ENCODE results near the gene SAYSD1.
"Not testable (repeated sequence)": the region's sequence is repeated elsewhere in the genome, so short reads cannot be mapped to it uniquely, and the experiment has no call there.

The SAYSD1 gene, protein sequence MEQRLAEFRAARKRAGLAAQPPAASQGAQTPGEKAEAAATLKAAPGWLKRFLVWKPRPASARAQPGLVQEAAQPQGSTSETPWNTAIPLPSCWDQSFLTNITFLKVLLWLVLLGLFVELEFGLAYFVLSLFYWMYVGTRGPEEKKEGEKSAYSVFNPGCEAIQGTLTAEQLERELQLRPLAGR

DNA sequence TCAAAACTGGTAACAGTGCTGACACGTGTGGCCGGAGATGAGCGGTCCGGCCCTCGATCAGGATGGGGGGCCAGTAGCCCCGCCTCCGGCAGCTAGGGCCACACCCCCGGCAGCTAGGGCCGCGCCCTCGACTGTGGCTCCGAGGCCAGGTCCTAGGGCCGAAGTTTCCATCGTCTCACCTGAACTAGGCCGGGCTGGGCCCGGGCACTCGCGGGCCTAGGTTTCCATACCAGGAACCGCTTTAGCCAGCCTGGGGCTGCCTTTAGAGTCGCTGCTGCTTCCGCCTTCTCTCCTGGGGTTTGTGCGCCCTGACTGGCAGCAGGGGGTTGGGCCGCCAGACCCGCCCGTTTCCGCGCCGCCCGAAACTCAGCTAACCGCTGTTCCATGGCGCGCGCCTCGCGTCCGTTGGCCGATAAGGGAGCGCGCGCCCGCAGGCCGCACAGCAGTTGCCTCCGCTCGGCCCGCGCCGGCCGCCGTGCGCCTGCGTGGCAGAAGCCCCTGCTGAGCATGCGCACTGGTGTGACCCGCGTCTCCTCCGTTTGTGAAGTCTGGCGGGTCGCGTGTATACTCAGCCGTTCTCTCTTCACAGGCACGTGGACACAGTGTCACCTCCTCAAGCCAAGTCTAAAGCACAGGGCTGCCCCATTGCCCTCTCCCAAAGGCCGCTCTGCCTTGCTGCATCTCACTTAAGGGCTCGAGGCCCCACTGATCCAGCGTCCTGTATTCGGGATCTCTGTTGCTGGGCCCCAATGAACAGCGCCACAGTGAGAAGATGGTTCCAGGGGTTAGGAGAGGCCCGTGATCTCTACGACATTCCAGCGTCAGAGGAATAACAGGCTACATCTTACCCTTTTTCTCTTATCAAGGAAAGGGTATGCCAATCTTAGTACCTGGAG, at the start of gene SAYSD1:
SAYSD1 (minus strand) TSS at position 483 of the 896 bp plus-strand sequence; CDS start at position 386, 97 bp downstream.
- peak; percentile 90 for DNase-seq

DNA sequence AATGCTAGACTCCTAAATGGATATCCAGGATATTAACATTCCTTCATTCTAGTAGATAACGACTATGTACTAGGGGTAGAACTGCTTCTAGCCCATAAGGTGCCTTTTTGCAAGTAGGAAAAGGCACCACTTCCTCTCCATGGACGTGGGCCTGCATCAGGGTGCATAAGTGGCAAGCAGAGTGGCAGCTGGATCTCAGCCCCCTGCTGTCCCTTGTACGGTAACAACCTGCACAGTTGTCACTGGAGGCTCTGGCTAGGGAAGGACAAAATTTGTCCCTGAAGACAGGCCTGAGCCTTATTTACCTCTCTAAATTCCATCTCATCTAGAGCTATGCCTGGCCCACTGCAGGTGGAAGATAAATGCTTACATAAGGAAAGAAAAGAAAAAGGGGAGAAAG, 42.5 kb upstream of the SAYSD1 start:
- no peak for DNase-seq

DNA sequence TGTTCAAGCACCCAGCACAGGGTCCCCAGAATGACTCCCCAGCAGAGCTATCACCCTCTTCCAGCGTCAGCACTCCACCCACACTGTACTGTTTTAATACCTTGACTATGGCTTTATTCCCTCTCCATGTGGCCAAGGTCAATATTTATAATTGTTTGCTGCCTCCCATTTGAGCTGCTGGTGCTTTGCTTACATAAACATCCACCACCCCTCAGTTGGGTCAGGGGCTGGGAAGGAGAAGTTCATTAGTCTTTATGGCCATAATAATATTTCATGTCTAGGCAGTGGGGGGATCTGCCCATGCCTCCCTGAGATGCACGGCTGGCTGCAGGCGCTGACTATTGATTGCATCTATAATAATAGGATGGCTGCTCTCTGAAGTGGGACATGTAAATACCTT, 41.8 kb upstream of the SAYSD1 start:
- no peak for DNase-seq

DNA sequence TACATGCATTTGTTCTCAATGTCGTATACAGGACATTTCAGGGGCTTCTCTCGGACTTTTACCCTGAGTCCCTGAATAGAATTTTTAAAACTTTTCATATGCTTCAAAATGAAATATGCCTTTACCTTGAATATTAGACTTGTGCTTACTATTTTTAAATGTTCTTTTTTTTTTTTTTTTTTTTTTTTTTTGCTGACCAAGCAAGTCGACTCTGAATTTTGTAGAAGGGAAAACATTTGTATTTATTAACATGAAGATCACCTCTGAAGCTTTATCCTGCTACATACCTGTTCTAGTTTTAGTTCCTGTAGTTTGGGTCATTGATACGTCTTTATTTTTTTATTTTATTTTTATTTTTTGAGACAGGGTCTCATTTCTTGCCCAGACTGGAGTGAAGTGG, 39.7 kb upstream of the SAYSD1 start:
- no peak for DNase-seq

DNA sequence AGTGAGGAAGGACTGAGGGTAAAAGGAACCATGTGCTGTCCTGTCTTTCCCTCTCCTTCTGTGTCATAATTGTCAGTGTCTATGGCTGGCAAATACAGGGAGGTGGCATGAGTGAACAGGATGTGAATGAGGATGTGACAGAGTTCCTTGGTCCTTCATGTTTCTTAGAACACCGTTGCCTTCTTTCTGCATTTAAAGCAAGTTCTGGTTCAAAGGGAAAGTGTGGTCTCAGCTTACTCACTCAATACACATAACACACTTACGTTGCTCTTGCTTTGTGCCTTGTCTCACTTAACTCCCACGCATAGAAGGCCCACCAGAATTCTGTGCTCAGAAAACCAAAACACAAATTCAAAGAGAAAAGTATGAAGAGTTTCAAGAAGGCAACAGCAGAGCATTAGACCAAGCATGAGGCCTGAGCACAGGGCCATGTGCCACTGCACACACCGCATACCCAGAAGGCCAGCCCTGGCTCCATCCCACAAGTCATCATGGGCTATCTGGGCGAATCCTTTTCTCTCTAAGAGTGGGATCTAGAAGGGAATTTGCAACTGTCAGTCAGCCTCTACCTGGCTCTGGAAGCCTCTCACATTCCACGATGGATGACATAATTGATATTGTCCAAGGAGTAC, 38.9 kb upstream of the SAYSD1 start:
- DNase-seq = no peak

GRCh38 chr6:39152262-39152661, 37.3 kb upstream of the SAYSD1 start:
- no peak for DNase-seq

DNA sequence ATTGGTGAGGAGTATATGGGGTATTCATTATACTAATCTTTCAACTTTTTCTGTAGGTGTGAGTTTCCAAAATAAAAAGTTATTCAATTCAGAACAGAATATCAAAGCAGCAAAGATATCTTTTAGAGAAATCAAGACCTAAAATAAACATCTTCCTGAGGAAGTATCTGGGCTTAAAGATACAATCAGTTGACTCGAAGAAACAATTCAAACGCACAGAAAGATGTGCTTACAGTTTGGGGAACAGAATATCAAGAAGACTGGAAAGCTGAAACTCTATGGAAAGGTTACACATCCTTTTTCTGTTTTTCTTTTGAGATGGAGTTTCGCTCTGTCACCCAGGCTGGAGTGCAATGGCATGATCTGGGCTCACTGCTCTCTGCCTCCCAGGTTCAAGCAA, 36.2 kb upstream of the SAYSD1 start:
- no peak for DNase-seq

GRCh38 chr6:39144481-39145173, 29.6 kb upstream of the SAYSD1 start:
- DNase-seq = no peak

DNA sequence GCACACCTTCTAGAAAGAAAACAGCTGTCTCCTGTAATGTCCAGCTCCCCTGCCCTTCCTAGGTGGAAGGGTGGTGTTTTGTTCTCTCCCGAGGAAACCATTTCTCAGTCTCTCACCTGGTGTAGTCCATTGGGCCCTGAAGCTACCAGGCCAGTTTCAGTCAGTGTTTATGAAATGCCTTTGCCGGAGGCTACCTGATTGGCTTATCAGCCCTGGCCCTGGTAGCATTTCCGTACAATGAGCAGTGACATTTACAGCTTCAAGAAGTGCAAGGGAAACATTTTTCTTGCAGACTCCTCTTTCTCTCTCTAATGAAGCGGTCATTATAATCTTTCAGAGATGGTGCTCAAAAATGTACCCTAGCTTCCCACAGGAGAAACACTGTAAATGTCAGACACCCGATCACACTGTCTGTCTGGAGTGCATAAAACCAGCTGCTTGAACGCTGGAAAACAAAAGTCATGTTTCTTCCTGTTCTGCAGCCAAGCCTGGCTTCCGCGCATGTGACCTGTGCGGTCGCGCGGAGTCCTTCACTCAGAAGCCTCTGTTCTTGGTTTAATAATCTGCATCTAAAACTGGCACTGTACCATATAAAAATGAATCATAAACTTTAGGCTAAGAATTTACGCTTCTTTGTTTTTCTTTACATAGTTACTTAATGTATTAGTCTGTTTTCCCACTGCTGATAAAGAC, 28.4 kb upstream of the SAYSD1 start:
- DNase-seq = no peak

DNA sequence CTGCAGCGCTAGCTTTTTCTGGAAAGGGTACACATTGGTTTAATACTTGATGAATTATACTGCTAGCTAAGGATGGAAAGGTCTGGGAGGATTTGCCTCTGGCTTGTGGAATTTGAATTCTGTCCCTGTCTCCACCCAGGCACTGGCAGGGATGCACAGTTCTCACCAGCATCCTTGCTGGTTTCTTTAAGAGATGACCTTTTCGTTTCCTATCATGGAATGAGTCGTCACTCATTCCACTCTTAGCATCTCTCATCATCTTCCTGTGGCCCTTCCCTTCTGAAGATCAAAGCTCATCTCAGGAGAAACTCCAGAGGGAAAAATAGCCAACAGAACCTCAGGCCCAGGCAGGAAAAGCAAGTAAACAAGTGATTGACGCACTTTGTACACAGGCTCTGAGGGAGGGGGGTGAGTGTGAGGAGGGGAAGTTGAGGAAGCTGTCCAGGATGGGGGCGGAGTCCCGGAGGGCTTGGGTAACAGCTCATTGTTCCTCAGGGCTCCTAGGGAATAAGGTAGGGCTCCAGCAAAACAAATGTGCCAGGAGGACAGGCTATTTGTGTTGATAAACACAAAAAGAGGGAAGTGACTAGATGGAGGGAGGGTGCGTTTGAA, 25.7 kb upstream of the SAYSD1 start:
- no peak for DNase-seq

DNA sequence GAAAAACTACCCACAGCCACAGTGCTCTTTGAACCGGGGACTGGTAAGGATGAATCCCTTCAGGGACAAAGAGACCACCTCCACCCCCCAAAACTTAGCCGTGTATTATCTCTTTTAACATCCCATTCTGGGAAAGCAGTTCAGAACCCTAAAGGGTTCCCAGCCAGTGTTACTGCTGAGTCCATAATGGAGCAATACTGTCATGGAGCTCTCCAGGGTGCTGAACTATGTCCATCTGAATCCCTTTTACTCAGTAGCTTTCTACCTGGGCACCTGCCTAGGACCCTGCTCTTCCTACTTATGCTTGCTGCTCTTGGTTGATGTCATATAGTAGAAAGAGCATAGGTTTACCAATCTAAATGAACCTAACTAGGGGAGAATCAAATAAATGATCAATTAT, 22.3 kb upstream of the SAYSD1 start:
- peak; percentile 19 for DNase-seq

DNA sequence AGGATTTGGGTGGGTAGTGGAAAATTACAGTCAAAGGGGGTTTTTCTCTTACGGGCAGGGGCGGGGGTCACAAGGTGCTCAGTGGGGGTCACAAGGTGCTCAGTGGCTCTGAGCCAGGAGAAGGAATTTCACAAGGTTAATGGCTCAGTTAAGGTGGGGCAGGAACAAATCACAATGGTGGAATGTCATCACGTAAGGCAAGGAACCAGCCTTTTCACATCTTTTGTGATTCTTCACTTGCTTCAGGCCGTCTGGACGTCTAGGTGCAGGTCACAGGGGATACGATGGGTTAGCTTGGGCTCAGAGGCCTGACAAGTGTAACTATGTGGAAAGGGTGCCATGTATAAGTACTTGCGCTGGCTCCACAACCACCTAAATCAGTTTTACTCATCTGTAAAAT, 21.2 kb upstream of the SAYSD1 start:
- DNase-seq = not testable (repeated sequence)

DNA sequence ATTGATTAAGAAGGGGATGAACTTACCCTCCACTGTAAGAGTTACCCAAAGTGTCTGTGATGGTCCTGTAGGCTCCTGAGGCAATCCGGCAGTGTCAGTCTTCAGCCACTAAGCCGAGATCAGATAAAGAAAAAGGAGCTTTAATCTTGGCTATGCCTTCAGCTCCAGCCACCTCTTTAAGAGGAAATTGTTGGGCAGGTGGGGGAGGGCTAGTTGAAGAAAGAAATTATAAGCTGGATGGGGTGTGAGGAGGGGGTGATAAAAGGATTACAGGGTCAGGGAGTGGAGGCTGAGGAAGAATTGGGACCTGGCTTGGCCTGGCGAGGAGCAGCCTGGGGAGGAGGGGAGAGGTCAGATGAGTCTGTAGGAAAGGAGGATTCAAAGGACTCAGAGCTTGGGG, 19.8 kb upstream of the SAYSD1 start:
- not testable (repeated sequence) for DNase-seq

DNA sequence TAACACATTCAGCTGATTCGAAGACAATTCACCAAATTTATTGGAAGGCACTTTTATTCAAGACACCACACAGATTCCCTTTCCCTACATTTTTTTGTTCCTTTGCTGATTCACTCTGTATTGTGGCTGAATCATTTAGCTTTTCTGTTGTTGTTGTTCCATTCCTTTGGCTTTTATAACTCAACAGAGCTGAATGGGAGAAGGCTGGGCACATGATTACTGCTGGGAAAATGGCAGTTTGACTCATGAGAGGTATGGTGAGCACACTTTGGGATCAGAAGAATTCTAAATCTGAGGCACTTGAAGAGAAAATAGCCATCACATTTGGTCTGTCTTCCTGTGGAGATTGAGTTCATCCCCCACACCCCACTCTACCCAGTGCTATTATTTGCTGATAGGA, 15.7 kb upstream of the SAYSD1 start:
- no peak for DNase-seq

DNA sequence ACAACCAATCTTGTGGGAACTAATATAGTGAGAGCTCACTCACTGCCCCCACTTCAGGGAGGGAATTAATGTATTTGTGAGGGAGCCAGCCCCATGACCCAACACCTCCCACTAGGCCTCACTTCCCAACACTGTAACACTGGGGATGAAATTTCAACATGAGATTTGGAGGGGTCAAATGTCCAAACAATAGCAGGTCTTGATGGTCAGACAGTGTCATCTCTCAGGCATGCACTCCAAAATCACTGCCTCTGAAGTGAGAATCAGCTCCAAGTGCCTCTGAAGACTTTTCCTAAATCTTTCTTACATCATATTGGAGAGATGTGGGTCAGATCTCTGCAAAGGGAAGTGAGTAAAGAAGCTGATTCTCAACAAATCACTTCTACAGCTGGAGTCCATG, 13.8 kb upstream of the SAYSD1 start:
- DNase-seq = no peak

- peak; percentile 3 for DNase-seq
These were observed 13.1 kb upstream of the SAYSD1 start for GRCh38 chr6:39128106-39128505.

DNA sequence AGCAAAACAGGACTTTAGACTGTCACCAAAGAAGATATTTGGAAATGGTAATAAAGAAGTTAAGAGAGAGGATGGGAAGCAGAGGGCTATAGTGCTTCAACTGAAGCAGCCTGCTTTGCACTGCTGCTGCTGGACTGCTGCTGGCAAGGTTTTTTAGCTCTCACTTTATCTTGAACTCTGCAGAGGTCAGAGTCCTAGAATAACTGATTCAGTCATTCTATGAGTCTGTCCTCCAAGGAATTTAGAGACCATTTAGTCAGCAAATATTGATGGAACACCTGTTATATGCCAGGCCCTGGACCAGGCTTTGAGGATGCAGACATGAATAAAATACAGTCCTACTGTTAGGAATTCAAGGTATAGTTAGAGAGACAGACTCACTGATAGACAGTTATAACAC, 9.1 kb upstream of the SAYSD1 start:
- DNase-seq = no peak

- no peak for DNase-seq
These were observed 3.9 kb upstream of the SAYSD1 start for GRCh38 chr6:39118921-39119320.

DNA sequence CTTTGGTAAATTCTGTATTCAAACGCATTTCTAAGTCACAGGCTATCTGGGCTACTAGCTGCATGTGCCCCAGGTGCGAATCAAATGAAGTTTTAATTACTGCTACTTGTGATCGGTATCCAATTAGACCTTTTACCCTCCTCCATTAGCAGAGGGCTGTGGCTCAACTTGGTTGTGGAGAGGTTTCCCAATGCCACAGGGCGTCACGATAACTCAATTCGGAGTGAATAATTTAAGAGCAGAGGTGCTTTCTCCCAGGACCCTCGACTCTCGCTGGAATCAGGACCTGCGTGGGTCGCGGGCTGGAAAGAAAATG, 640 bp downstream of the SAYSD1 start:
- no peak for DNase-seq

DNA sequence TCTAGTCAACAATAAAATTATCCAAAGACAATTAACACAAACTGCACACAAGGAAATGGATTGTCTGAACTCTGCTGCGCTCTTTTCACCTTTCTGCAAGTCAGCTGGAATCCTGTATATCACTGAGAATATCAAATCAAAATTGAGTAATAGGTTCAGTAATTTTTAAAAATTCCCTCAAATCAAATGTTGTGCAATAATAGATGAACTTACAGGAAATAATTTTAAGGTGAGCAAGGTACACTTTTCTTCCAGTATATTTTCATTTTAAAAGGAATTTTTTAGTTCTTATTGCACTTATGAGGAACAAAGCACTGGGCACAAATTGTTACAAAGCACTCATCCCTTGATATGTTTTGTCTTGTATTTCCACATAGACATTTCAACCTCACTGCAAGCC, 1.2 kb downstream of the SAYSD1 start:
- no peak for DNase-seq

DNA sequence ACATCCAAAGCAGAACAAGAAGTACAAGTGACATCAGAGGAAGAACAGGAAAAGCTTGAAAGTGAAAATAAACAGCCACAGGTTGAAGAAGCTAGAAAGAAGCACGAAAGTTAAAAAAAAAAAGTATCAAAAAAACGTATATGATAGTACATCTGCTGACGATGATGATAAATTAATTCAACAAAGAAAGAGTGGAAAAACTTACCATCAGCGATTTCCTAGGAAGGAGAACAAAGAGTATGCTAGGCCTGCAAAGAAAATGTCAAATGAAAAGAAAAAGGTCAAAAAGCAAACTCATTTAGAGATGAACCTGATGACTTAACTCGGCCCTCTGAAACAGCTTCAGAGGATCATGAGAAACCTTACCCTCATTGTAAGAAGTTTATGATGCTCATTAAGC, 3.7 kb downstream of the SAYSD1 start:
- no peak for DNase-seq

DNA sequence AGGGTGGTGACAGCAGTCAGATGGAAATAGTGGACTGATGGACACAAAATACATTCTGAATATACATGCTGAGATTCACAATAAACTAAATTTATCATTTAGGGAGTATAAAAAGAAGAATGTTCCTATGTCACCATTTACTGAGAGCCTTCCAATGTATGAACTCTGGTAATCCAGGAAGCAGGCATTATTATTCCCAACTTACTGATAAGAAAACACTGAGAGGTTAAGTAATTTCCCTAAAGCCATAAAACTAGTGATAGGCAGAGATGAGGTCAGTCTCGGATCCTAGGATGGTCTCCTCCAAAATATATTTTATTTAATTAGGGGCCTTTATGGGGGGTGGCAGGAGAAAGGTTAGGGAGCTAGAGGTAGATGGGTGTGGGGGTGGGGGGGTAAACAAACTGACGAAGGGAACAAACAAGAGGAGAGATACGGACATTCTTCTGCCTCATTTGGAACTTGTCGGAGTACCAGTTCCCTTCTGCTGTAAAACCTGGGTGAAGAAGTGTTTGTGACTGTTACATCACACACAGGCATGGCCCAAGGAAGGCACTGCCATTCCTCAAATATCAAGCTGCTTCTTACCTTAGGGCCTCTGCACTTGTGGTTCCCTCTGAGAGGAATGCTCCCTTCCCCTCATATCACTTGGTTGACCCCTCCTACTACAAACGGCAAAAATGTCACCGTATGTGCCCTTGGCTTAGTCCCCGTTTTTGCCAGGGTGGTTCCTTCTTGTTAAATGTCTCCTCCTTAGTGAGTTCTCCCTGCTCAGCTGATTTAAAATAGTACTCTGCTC, 6.7 kb downstream of the SAYSD1 start:
- no peak for DNase-seq
